Stimulated activated CD8-positive, alpha-beta memory T cell treated with anti-CD3 and anti-CD28 coated beads, Interleukin-7, amount 100 ng/mL, for 24 hours (primary cell): ENCODE data around the gene MASP1.

Experiments
- DNase-seq: peaks from one replicate; pipeline ENCODE4 v3.0.0-alpha.2; 2020; ENCODE audit warnings: low read depth

The MASP1 gene

DNA sequence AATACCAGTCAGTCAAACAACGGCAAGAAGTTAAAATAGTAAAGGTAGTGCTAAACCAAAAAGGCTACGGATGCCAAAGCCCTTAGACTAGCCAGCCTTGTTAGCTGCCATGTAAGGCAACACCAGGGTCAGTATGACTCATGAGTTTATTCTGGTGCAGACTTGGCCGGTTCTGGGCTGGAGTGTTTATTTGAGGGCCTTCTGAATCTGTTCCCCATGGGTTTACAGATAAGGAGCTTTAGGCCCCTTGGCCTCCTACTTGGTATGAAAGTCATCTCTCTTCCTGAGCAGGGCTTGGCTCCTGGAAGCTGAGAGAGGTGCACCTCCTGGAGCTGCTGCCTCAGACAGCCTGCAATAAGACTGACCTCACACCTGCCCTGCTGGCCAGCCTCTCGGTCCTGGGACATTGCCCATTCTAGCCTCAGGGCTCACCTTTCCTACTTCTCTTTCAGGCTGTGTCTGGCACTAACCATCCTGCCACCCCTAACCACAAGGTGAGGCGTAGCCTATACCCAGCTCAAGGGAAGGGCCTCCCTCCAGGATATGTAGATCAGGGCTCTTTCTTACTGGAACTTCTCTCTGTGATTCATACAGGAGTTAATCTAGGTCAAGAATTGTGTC is 104.6 kb downstream of the MASP1 start:
- no peak for DNase-seq

GRCh38 chr3:187186375-187186774 is 105.2 kb downstream of the MASP1 start:
- DNase-seq, result no peak

GRCh38 chr3:187185759-187186158 is 105.8 kb downstream of the MASP1 start:
- no peak for DNase-seq
